K562 (cell line): Measurements from ENCODE around the gene FRAT1. TPM values are rescaled to one million over a fixed set of nuclear protein-coding genes. Genes with fewer than 3 reads are reported as not detected.

Experiments
- ARID1B ChIP-seq: fragments of 450-650 bp; IDR thresholded peaks from 2 replicates; pipeline ENCODE4 v1.6.1; 2016; ENCODE audit warnings: antibody characterized with exemption, mild to moderate bottlenecking, inconsistent platforms
- BCL6 ChIP-seq: fragments of 250-450 bp; sonication (Bioruptor Pico); IDR thresholded peaks from 2 replicates; pipeline ENCODE4 v1.4.0; 2020
- CBFB ChIP-seq: sonication (generic); formaldehyde crosslinking; IDR thresholded peaks from 2 replicates; pipeline ENCODE4 v1.4.0; 2020; ENCODE audit warnings: mild to moderate bottlenecking, missing genetic modification reagents
- CREB1 ChIP-seq, 2 experiments: sonication (generic) in 1 of 2; formaldehyde crosslinking in 1 of 2; IDR thresholded peaks; 2 replicates each; pipeline versions ENCODE4 v1.6.1 to v1.8.0; 2012 to 2022; ENCODE audit warnings: inconsistent platforms in 1 of 2, mild to moderate bottlenecking in 1 of 2, missing genetic modification reagents in 1 of 2, moderate library complexity in 1 of 2
- DIDO1 ChIP-seq: fragments of 450-650 bp; IDR thresholded peaks from 2 replicates; pipeline ENCODE4 v1.6.1; 2016; ENCODE audit warnings: low read depth, missing biosample characterization, missing genetic modification characterization
- HSF4 ChIP-seq: fragments of 250-450 bp; sonication (Bioruptor Pico); IDR thresholded peaks from 2 replicates; pipeline ENCODE4 v2.1.2; 2022; ENCODE audit warnings: mild to moderate bottlenecking, moderate library complexity, borderline replicate concordance
- MAFG ChIP-seq: fragments of 450-650 bp; conservative IDR thresholded peaks from 2 replicates; pipeline ENCODE4 v1.6.1; 2016; ENCODE audit warnings: missing genetic modification characterization, missing compliant biosample characterization
- MTA1 ChIP-seq: fragments of 450-650 bp; IDR thresholded peaks from 2 replicates; pipeline ENCODE4 v1.6.1; 2017; ENCODE audit warnings: borderline replicate concordance
- SRSF3 ChIP-seq: fragments of 200-400 bp; formaldehyde crosslinking; IDR thresholded peaks from 2 replicates; pipeline ENCODE4 v1.6.1; 2016; ENCODE audit warnings: mild to moderate bottlenecking, low read length, moderate library complexity; ENCODE audit not compliant: insufficient read depth
- TBP ChIP-seq: optimal IDR thresholded peaks from 2 replicates; pipeline ENCODE3; 2011; ENCODE audit warnings: low read depth, low read length, improper control_type of control experiment
- ZBTB49 ChIP-seq: sonication (generic); formaldehyde crosslinking; IDR thresholded peaks from 2 replicates; pipeline ENCODE4 v1.8.0; 2022; ENCODE audit warnings: missing genetic modification reagents, mild to moderate bottlenecking, borderline replicate concordance
- polyA plus RNA-seq, 8 experiments: library from polyadenylated mRNA; depleted of rRNA in 4 of 8; stranded (reverse) in 5 of 8; unstranded in 3 of 8; fragments of >200 nt; fragmentation: Nextera tagmentation in 2 of 8; fragmentation: Illumina TruSeq in 1 of 8; extraction: Ambion mirVana in 2 of 8; extraction: Trizol in 1 of 8; gene quantifications; 2 replicates each; pipeline versions ENCODE4 v1.2.1 to v1.2.3, GENCODE V29; 2011 to 2014; ENCODE audit warnings: inconsistent platforms in 1 of 8, missing spikeins in 1 of 8
- total RNA-seq, 7 experiments: library from RNA; depleted of rRNA in 6 of 7; stranded (reverse); fragments of >200 nt in 6 of 7; fragmentation: Illumina TruSeq in 2 of 7; extraction: Trizol in 2 of 7; gene quantifications; 2 replicates each; pipeline versions ENCODE4 v1.2.1 to v1.2.3, GENCODE V29; 2011 to 2021; ENCODE audit warnings: low replicate concordance in 1 of 7
- TF ChIP-seq, protein P1 (sequence below): fragments of 450-650 bp; IDR thresholded peaks from 2 replicates; pipeline ENCODE4 v1.7.1; 2018; ENCODE audit warnings: mild to moderate bottlenecking, low read depth; ENCODE audit not compliant: partially characterized antibody

The FRAT1 gene
- total and polyA plus RNA-seq, 9 of the 15 experiments (the other 6 are each of a cell fraction or from before 2014, with no cell fraction given) = 0.11 to 4.6 (median 1.4) TPM

GRCh38 chr10:97312897-97313296 is 6.2 kb upstream of the FRAT1 start (continued):
- TF ChIP-seq BCL6 (CRISPR knock-in tag) (no peak), CBFB (CRISPR knock-in tag) (no peak), ARID1B (peak; percentile 73), TBP (no peak), MTA1 (no peak), HSF4 (CRISPR knock-in tag) (no peak), ZBTB49 (no peak), CREB1 (IDR thresholded peaks at IDR 0.05) (no peak), CREB1 (CRISPR knock-in tag; IDR thresholded peaks at IDR 0.05) (no peak), SRSF3 (no peak), DIDO1 (no peak), MAFG (tag) (peak; percentile 69)
- TF ChIP-seq, protein P1, sequence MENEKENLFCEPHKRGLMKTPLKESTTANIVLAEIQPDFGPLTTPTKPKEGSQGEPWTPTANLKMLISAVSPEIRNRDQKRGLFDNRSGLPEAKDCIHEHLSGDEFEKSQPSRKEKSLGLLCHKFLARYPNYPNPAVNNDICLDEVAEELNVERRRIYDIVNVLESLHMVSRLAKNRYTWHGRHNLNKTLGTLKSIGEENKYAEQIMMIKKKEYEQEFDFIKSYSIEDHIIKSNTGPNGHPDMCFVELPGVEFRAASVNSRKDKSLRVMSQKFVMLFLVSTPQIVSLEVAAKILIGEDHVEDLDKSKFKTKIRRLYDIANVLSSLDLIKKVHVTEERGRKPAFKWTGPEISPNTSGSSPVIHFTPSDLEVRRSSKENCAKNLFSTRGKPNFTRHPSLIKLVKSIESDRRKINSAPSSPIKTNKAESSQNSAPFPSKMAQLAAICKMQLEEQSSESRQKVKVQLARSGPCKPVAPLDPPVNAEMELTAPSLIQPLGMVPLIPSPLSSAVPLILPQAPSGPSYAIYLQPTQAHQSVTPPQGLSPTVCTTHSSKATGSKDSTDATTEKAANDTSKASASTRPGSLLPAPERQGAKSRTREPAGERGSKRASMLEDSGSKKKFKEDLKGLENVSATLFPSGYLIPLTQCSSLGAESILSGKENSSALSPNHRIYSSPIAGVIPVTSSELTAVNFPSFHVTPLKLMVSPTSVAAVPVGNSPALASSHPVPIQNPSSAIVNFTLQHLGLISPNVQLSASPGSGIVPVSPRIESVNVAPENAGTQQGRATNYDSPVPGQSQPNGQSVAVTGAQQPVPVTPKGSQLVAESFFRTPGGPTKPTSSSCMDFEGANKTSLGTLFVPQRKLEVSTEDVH = no peak
